ENCODE data around the gene TYW3. TPM values are rescaled to one million over a fixed set of nuclear protein-coding genes. Genes with fewer than 3 reads are reported as not detected.
A peak's percentile ranks its signal among the peaks of the same experiment; 100 is the strongest.
"Not testable (repeated sequence)": the region's sequence is repeated elsewhere in the genome, so short reads cannot be mapped to it uniquely, and the experiment has no call there.

TYW3 gene
- polyA plus RNA-seq, 4 donors, result 32.4 to 35.9 (median 33.2) TPM

- no peak for DNase-seq (ENCODE audit: low read depth in 4 of 4, low spot score in 3 of 4)
Measured at GRCh38 chr1:74729741-74730478, 3.0 kb upstream of the TYW3 start.

- DNase-seq (ENCODE audit: low read depth in 4 of 4, low spot score in 3 of 4), result peak in 3 of 4 donors; percentile 35 to 56 (median 49)
Measured at GRCh38 chr1:74731399-74732052, 1.4 kb upstream of the TYW3 start.

- DNase-seq (ENCODE audit: low read depth in 4 of 4, low spot score in 3 of 4), result not testable (repeated sequence)
Measured at GRCh38 chr1:74732071-74732946, 643 bp upstream of the TYW3 start.

GRCh38 chr1:74733604-74734484, 892 bp downstream of the TYW3 start:
- peak; percentile 60 to 70 (median 66) for DNase-seq (ENCODE audit: low read depth in 4 of 4, low spot score in 3 of 4)

GRCh38 chr1:74737333-74737732, 4.4 kb downstream of the TYW3 start:
- DNase-seq (ENCODE audit: low read depth in 4 of 4, low spot score in 3 of 4), result no peak

GRCh38 chr1:74740307-74740980, 7.5 kb downstream of the TYW3 start:
- not testable (repeated sequence) for DNase-seq (ENCODE audit: low read depth in 4 of 4, low spot score in 3 of 4)

GRCh38 chr1:74745247-74745646, 12.3 kb downstream of the TYW3 start:
- DNase-seq (ENCODE audit: low read depth in 4 of 4, low spot score in 3 of 4), result not testable (repeated sequence)

GRCh38 chr1:74748960-74749359, 16.0 kb downstream of the TYW3 start:
- no peak for DNase-seq (ENCODE audit: low read depth in 4 of 4, low spot score in 3 of 4)

- no peak for DNase-seq (ENCODE audit: low read depth in 4 of 4, low spot score in 3 of 4)
Measured at GRCh38 chr1:74753104-74753503, 20.2 kb downstream of the TYW3 start.

GRCh38 chr1:74755475-74755874, 22.5 kb downstream of the TYW3 start:
- DNase-seq (ENCODE audit: low read depth in 4 of 4, low spot score in 3 of 4), result no peak

- not testable (repeated sequence) for DNase-seq (ENCODE audit: low read depth in 4 of 4, low spot score in 3 of 4)
Measured at GRCh38 chr1:74756650-74757049, 23.7 kb downstream of the TYW3 start.

GRCh38 chr1:74763807-74764206, 30.9 kb downstream of the TYW3 start:
- no peak for DNase-seq (ENCODE audit: low read depth in 4 of 4, low spot score in 3 of 4)

- DNase-seq (ENCODE audit: low read depth in 4 of 4, low spot score in 3 of 4), result no peak
Measured at GRCh38 chr1:74766579-74766978, 33.6 kb downstream of the TYW3 start.

GRCh38 chr1:74767490-74767889, 34.5 kb downstream of the TYW3 start:
- DNase-seq (ENCODE audit: low read depth in 4 of 4, low spot score in 3 of 4), result no peak

- peak; percentile 25 to 40 (median 33) for DNase-seq (ENCODE audit: low read depth in 4 of 4, low spot score in 3 of 4)
Measured at GRCh38 chr1:74771913-74772515, 39.1 kb downstream of the TYW3 start.

- no peak for DNase-seq (ENCODE audit: low read depth in 4 of 4, low spot score in 3 of 4)
Measured at GRCh38 chr1:74772945-74773344, 40.0 kb downstream of the TYW3 start.

GRCh38 chr1:74773582-74773981, 40.6 kb downstream of the TYW3 start:
- no peak for DNase-seq (ENCODE audit: low read depth in 4 of 4, low spot score in 3 of 4)

GRCh38 chr1:74775735-74776134, 42.8 kb downstream of the TYW3 start:
- no peak for DNase-seq (ENCODE audit: low read depth in 4 of 4, low spot score in 3 of 4)

- DNase-seq (ENCODE audit: low read depth in 4 of 4, low spot score in 3 of 4), result no peak
Measured at GRCh38 chr1:74777525-74777924, 44.6 kb downstream of the TYW3 start.
